SJSA1 (cell line): ENCODE results near the gene HS6ST1. TPM values are rescaled to one million over a fixed set of nuclear protein-coding genes. Genes with fewer than 3 reads are reported as not detected.

Experiments used
- DNase-seq, 2 experiments: peaks; one replicate each; pipeline ENCODE4 v3.0.0-alpha.2; 2015 to 2020; ENCODE audit warnings: low spot score in 2 of 2, low read depth in 1 of 2
- H3K27ac ChIP-seq: fragments of 250-450 bp; sonication (Bioruptor Pico); 2 replicates; pipeline ENCODE4 v1.5.1; 2020; ENCODE audit warnings: mild to moderate bottlenecking, moderate library complexity
- H3K27me3 ChIP-seq: fragments of 250-450 bp; sonication (Bioruptor Pico); replicated peaks from 2 replicates; pipeline ENCODE4 v1.5.1; 2020; ENCODE audit warnings: mild to moderate bottlenecking, moderate library complexity
- H3K36me3 ChIP-seq: fragments of 250-450 bp; sonication (Bioruptor Pico); 2 replicates; pipeline ENCODE4 v1.5.1; 2020; ENCODE audit warnings: mild to moderate bottlenecking
- H3K4me1 ChIP-seq: fragments of 250-450 bp; sonication (Bioruptor Pico); replicated peaks from 2 replicates; pipeline ENCODE4 v1.6.1; 2021; ENCODE audit warnings: mild to moderate bottlenecking
- H3K4me3 ChIP-seq: fragments of 250-450 bp; sonication (Bioruptor Pico); 2 replicates; pipeline ENCODE4 v1.5.1; 2020; ENCODE audit warnings: mild to moderate bottlenecking
- H3K9me3 ChIP-seq: fragments of 250-450 bp; sonication (Bioruptor Pico); replicated peaks from 2 replicates; pipeline ENCODE4 v1.5.1; 2020; ENCODE audit warnings: mild to moderate bottlenecking
- total RNA-seq: library from RNA; depleted of rRNA; stranded (reverse); fragments of >200 nt; shearing (Covaris generic); gene quantifications from 2 replicates; pipeline ENCODE4 v1.2.3, GENCODE V29; 2014

The HS6ST1 gene
- total RNA-seq, 1 experiment from 2014 or later, result 160 TPM

DNA sequence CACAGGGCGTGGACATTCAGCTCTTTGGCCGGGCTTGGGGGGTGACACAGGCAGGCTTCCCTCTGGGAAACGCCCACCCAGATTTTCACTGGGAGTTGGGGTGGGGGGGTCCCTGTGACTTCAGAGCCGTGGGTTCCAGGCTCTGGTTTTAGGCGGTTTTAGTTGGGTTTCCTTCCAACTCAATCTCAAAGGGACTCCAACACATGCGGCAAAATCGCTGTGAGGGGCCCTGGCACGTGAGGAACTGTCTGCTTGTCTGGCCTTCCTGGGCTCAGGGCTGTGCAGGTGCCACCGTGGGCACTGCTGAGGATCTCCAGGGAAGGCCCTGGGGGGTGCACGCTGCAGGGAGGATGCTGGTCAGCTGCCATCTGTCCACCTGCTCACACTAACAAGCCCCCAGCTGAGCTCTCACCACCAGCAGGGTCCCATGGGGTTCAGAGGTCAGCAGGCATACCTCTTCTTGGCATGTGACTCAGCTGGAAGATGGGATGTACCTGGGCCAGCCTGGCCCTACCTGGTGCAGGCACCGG, 11.7 kb downstream of the HS6ST1 start:
- DNase-seq, result no peak
- H3K4me1 ChIP-seq, result peaks cover 72% of the 10 kb centered on the region

DNA sequence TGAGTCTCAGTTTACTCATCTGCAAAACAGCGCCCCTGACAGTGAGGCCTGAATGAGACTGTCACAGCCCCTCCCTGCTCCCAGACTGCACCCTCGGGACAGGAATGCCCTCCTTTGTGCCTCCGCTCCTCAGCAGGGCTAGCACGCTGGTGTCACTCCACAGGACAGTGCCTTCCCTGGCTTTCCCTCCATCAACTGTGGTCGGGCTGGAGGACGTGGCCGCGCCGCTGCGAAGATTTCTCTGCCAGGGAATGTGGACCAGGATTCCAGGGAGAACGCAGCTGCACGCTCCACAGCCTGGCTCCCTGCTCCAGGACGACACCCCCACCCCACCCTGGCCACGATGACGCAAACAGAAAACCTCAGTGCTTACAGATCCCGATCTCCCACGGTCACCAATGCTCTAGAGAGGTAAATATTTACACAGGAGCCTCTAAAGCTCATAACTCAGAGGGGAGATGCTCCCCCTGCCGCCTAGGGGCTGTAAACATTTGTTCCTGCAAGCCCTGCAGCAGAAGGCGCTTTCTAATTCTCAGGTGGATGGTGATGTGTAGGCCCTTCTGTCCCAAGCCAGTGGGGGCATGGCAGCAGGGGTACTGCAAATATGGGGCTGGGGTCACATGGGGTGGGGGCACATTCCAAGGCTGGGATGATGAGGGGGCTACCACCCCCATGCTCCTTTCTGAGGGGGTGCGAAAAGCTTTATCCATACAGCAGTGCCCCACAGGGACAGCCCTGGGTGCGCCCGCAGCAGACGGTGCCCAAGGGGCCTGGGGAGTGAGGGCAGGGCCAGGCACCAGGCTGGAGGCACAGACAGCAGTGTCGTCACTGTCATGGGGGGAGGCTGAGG, 12.4 kb downstream of the HS6ST1 start:
- H3K27me3 ChIP-seq, result no peaks in the 10 kb centered on the region
- peak; percentile 98 for DNase-seq
- H3K27ac ChIP-seq, result peak overlapping the region; percentile 92
- H3K4me1 ChIP-seq, result peaks cover 74% of the 10 kb centered on the region
- no peaks in the 10 kb centered on the region for H3K9me3 ChIP-seq
- H3K36me3 ChIP-seq, result peaks cover 83% of the 10 kb centered on the region
- H3K4me3 ChIP-seq, result no peak overlapping the region

More for the DNA sequence above, 11.7 kb downstream of the HS6ST1 start:
- no peaks in the 10 kb centered on the region for H3K9me3 ChIP-seq
- peaks cover 88% of the 10 kb centered on the region for H3K36me3 ChIP-seq
- H3K27ac ChIP-seq, result peak overlapping the region; percentile 12; the same call in 1 of the 2 replicates
- no peaks in the 10 kb centered on the region for H3K27me3 ChIP-seq
- H3K4me3 ChIP-seq, result no peak overlapping the region

DNA sequence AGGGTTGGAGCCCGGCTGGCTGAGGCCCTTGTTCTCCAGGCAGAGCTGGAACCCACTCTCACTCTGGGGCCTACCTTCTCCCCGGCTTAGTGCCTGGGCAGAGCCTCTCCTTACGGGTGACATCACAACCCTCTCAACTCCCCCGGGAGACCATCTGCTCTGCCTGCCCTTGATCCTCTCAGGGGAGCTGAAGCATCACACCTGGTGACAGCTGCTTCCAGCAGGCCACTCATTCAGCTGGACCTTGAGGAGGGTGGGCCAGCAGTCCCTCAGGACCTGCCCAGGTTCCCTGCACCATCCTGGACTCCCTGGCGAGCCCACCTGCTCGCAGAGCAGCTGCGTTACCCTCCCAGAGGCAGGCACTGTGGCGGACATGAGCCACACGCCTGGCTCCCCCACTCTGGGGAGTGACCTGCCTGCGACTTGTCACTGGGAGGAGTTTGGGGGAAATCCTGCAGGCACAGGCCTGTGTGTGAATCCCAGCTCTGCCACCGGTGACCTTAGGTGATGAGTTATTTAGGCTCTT, 13.1 kb downstream of the HS6ST1 start:
- peak overlapping the region; percentile 92 for H3K27ac ChIP-seq
- no peak for DNase-seq

DNA sequence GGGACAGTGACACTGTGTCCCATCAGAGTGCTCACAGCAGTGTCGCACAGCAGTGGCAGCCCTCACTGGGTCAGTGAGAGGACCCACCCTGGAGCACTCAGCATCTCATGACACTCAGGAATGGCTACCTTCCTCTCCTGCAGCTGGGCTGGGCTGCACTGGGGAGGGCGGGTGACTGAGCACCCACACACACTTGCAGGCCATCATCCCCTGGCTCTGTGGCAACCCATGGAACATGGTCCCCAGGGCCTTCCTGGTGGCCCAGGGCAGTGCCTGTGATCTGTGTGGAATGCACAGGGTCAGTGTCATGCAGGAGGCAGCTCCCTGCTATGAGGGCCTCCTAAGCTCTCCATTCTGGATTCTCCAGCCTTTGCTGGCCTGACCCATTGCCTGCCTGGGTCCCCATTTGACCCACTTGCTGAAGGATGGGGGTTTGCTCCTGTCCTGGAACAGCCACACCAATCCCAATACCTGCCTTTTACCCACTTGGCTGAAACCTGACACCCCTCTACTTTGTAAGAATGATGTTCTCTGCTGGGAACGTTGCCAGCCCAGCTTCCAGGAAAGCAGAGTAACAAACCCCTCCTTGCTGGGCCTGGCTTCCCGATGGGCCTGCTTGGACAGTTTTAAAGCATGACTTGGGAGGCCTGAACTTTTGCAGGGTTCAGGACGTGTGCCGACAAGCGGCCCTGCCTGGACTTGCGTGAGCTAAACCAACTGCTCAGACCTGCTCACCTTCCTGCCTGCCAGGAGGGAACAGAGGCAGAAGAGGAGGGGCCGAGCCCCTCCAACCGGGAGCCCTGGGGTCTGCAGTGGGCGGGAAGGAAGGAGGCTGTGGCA, 13.7 kb downstream of the HS6ST1 start:
- H3K4me1 ChIP-seq, result peaks cover 87% of the 10 kb centered on the region
- H3K27ac ChIP-seq, result peak overlapping the region; percentile 92
- peaks cover 76% of the 10 kb centered on the region for H3K36me3 ChIP-seq
- peak; percentile 86 to 88 for DNase-seq
- H3K27me3 ChIP-seq, result no peaks in the 10 kb centered on the region
- no peaks in the 10 kb centered on the region for H3K9me3 ChIP-seq
- no peak overlapping the region for H3K4me3 ChIP-seq

More for the DNA sequence above, 13.1 kb downstream of the HS6ST1 start:
- Histone ChIP-seq H3K4me3 (no peak overlapping the region), H3K36me3 (peaks cover 77% of the 10 kb centered on the region), H3K4me1 (peaks cover 80% of the 10 kb centered on the region), H3K27me3 (no peaks in the 10 kb centered on the region), H3K9me3 (no peaks in the 10 kb centered on the region)

DNA sequence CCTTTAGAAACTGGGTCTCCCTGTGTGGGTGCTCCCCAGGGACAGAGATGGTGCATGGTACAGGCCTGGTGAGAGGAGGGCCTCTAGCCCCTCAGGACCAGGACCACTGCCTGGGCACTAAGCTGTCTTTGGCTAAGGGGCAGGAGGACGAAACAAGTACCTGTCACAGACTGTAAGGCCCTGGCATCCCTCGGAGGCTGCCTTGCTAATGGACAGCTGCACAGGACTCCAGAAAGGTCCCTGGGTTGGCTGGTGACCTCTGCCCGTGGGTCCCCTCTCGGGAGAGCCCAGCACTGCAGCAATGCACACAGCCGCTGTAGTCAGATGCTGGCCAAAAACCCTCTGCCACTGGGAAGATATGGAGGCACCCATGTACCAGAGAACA, 14.3 kb downstream of the HS6ST1 start:
- H3K27ac ChIP-seq, result peak overlapping the region; percentile 92; the same call in 1 of the 2 replicates
- H3K4me3 ChIP-seq, result no peak overlapping the region
- DNase-seq, result no peak
- peaks cover 76% of the 10 kb centered on the region for H3K36me3 ChIP-seq
- peaks cover 82% of the 10 kb centered on the region for H3K4me1 ChIP-seq
- H3K9me3 ChIP-seq, result no peaks in the 10 kb centered on the region
- no peaks in the 10 kb centered on the region for H3K27me3 ChIP-seq

DNA sequence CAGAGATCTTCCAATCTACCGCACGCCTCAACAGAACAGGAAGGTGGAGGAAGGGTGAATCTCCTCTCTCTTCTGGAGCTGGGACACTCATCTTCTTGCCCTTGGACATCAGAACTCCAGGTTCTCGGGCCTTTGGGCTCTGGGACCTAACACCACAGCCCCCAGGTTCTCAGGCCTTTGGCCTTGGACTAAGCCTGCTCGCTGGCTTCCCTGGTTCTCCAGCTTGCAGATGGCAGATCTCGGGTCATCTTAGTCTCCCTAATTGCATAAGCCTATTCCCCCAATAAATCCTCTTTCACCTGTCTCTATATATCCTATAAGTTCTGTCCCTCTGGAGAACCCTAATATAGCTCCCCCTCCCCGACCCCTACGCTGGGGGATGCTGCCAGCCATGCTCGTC, 14.8 kb downstream of the HS6ST1 start:
- no peaks in the 10 kb centered on the region for H3K27me3 ChIP-seq
- H3K9me3 ChIP-seq, result no peaks in the 10 kb centered on the region
- no peak overlapping the region for H3K27ac ChIP-seq
- peaks cover 78% of the 10 kb centered on the region for H3K4me1 ChIP-seq
- no peak for DNase-seq
- no peak overlapping the region for H3K4me3 ChIP-seq
- H3K36me3 ChIP-seq, result peaks cover 76% of the 10 kb centered on the region

DNA sequence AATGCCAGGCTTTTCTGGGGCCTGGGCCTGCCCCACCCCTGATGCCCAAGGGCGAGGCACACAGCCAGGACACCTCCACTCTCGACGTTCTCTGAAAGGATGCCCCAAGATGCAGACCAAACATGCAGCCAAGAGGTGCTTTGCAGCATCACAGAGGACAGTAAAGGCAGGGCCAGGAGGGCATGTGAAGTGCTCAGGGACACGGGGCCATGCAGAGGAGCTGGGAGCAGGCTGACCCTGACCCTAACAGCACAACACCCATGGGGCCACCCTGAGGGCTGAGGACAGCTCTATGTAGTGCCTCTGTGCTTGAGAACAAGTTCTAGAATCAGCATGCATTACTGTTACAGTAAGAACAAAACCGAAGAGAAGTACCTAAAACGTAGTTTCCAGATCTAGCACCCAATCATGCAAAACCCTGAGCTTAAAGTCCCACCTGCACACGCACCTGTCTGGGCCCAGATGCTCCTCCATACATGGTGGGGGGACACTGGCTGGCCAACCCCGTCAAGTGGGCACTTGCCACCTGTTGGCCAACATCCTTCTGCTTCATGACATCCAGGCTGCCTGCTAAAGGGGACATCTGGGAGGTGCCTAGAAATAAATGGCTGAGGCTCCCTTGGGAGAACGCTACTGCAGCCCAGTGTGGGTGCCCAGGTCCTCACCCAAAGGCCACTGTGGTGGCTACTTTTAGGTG, 15.4 kb downstream of the HS6ST1 start:
- Histone ChIP-seq H3K4me1 (peaks cover 78% of the 10 kb centered on the region), H3K27ac (peak overlapping the region; percentile 93; the same call in 1 of the 2 replicates), H3K9me3 (no peaks in the 10 kb centered on the region)

DNA sequence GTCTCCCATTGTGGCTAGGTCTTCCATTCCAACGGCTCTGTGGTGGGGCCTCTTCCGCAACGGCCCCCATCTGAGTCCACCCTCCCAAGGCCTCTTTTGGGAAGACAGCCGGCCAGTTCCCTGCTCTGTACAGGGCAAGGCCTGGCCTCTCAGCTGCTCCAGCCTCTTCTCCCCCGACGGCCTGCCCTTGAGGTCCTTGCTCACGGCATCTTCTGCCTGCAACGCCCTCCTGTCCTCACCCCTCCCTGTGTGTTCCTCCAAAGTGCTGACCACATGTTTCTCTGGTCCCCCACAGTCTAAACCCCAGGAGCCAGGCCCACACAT, 16.0 kb downstream of the HS6ST1 start:
- Histone ChIP-seq H3K27ac (peak overlapping the region; percentile 93), H3K36me3 (peaks cover 76% of the 10 kb centered on the region), H3K4me1 (peaks cover 77% of the 10 kb centered on the region), H3K27me3 (no peaks in the 10 kb centered on the region), H3K9me3 (no peaks in the 10 kb centered on the region), H3K4me3 (no peak overlapping the region)
- peak in 1 of 2 experiments; percentile 40 for DNase-seq

More for the DNA sequence above, 15.4 kb downstream of the HS6ST1 start:
- Histone ChIP-seq H3K36me3 (peaks cover 76% of the 10 kb centered on the region), H3K4me3 (no peak overlapping the region), H3K27me3 (no peaks in the 10 kb centered on the region)
- no peak for DNase-seq

DNA sequence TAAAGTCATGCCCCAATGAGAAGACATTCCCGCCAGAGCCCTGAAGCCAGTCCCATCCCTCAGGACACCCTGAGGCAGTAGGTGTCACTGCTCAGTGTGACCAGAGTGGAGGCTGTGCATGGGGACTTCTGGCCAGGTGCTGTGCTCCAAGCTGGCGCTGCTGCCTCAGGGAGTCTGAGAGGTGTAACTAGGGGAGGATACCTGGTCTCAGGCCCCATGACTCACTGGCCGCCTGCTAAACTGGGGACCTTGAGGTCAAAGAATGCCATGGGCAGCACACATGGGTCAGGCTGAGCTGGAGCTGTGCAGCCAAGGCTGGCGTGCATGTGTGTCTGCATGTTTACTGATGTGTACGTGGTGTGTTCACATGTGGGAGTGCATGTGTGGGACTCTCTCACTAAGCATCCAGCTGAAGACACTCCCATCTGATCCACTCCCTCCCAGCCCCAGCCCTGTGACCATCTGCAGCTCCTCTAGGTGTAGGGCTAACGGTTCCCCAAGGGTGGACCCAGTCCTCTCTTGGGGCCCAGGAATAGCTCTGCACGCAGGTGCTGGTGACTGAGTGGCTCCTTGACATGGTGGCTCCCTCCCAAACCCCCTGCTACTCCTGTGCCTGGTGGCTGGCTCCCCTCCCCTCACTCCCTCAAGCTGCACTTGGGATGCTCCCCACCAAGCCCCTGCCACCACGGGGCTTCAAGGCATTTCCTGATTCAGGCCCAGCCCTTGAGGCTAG, 16.5 kb downstream of the HS6ST1 start:
- Histone ChIP-seq H3K4me1 (peaks cover 72% of the 10 kb centered on the region), H3K36me3 (peaks cover 76% of the 10 kb centered on the region), H3K27me3 (no peaks in the 10 kb centered on the region), H3K9me3 (no peaks in the 10 kb centered on the region), H3K27ac (peak overlapping the region; percentile 93), H3K4me3 (no peak overlapping the region)
- DNase-seq, result no peak

DNA sequence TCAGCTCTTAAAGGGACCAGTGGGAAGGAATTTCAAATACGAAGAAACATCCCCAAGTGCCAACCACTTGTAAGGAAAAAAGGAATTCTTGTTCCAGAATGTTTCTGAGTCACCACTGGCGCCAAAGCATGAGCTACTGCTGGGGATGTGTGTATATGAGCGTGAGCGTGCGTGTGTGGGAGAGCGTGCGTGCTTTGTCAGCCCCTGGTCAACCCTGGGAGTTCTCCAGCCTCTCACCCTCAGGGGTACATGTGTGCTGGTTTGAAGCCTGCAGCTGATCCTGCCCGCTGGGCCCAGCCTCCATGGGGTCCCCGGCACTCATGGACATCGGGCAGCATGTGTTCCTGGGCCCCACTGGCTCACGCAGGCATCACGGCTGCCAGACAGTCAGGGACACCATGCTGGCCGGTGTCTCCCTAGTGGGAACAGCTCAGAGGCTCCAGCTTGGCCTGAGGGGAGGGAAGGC, 17.1 kb downstream of the HS6ST1 start:
- Histone ChIP-seq H3K4me1 (peaks cover 66% of the 10 kb centered on the region), H3K36me3 (peaks cover 73% of the 10 kb centered on the region), H3K9me3 (no peaks in the 10 kb centered on the region), H3K27ac (peak overlapping the region; percentile 93), H3K27me3 (no peaks in the 10 kb centered on the region), H3K4me3 (no peak overlapping the region)
- peak; percentile 96 to 97 for DNase-seq

DNA sequence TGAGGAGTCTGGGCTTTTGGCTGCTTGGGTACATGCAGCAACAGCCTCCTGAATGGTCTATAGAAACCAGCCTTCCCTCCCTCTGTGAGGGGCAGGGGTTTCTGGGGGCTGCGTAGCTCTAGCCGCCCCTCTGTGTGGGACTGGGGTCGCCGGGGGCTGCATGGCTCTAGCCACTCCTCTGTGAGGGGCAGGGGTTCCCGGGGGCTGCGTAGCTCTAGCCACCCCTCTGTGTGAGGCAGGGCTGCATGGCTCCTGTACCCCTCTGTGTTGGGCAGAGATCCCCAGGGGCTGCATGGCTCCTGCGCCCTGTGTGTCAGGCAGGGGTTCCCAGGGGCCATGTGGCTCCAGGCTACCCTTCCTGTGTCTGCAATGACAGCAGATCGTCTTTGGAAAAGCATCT, 17.6 kb downstream of the HS6ST1 start:
- no peaks in the 10 kb centered on the region for H3K27me3 ChIP-seq
- no peaks in the 10 kb centered on the region for H3K9me3 ChIP-seq
- peak overlapping the region; percentile 93 for H3K27ac ChIP-seq
- DNase-seq, result no peak
- peaks cover 61% of the 10 kb centered on the region for H3K4me1 ChIP-seq
- peaks cover 73% of the 10 kb centered on the region for H3K36me3 ChIP-seq
- no peak overlapping the region for H3K4me3 ChIP-seq

DNA sequence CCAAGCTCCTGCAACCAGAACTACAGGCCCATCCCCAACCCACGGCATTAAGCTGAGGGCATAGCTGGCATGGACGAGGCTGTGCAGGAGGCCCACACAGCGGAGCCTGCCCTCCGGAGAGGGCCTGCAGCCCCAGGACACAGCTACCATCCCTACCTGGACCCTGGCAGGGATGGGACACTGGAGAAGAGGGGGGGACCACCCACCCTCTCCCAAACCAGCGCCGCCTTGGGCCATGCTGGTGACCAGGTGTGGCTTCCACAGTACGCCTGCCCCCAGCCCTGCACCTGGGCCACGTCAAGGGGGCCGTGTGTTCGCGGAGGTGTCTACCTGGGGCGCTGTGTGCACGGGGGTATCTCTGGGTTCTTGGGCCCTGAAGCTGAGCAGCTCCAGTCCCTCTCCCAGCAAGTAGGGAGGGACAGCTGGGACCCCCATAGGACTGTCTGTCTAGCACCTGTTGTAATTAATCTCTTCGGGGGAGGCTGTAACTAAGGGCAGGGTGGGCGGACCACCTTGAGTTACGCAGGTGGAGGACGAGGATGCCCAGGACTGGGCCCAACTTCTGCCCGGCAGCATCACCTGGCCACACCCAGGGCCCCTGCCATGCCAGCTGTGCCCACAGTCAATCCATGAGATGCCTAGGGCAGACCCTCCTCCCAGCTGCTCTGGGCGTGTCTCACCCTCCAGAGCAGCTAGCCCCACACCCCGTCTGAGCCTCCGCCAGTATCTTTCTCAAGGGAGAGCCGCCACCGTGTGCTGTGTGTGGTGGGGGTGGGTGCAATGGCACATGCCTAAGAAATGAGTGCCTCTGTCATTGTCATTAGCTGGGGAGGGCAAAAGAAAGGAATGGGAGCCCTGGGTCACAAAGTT, 18.3 kb downstream of the HS6ST1 start:
- H3K36me3 ChIP-seq, result peaks cover 71% of the 10 kb centered on the region
- H3K4me1 ChIP-seq, result peaks cover 54% of the 10 kb centered on the region
- DNase-seq, result peak; percentile 71 to 74
- H3K27me3 ChIP-seq, result no peaks in the 10 kb centered on the region
- H3K27ac ChIP-seq, result peak overlapping the region; percentile 93
- H3K9me3 ChIP-seq, result no peaks in the 10 kb centered on the region
- H3K4me3 ChIP-seq, result no peak overlapping the region
